HEK293T (cell line): ENCODE results near the gene FTO.

Source experiments
- CTCF ChIA-PET: fragments of 350-600 bp; formaldehyde crosslinking; extraction: SDS; loops from one replicate; lab custom pipeline; 2021; ENCODE audit warnings: antibody characterized with exemption, inconsistent platforms; lab: Yijun Ruan, JAX
- POLR2A ChIA-PET: fragments of 350-600 bp; formaldehyde crosslinking; extraction: SDS; loops from one replicate; lab custom pipeline; 2020; ENCODE audit warnings: antibody characterized with exemption, inconsistent platforms; lab: Yijun Ruan, JAX
- DNase-seq: peaks from one replicate; pipeline ENCODE4 v3.0.0; 2012; ENCODE audit warnings: mixed read lengths; ENCODE audit errors: extremely low spot score
- ARNT ChIP-seq: fragments of 450-650 bp; IDR thresholded peaks from 2 replicates; pipeline ENCODE4 v1.6.1; 2017; ENCODE audit warnings: mild to moderate bottlenecking
- BHLHE40 ChIP-seq: fragments of 450-650 bp; IDR thresholded peaks from 2 replicates; pipeline ENCODE4 v1.6.1; 2016; ENCODE audit warnings: mild to moderate bottlenecking, moderate library complexity, borderline replicate concordance
- CTBP1 ChIP-seq: fragments of 450-650 bp; IDR thresholded peaks from 2 replicates; pipeline ENCODE4 v1.6.1; 2016; ENCODE audit warnings: borderline replicate concordance
- ELF4 ChIP-seq: fragments of 450-650 bp; IDR thresholded peaks from 2 replicates; pipeline ENCODE4 v1.6.1; 2017; ENCODE audit warnings: antibody characterized with exemption
- FOXA1 ChIP-seq: fragments of 450-650 bp; IDR thresholded peaks from 2 replicates; pipeline ENCODE4 v1.6.1; 2016; ENCODE audit warnings: mild to moderate bottlenecking
- FOXK2 ChIP-seq: fragments of 450-650 bp; IDR thresholded peaks from 2 replicates; pipeline ENCODE4 v1.6.1; 2016; ENCODE audit warnings: mild to moderate bottlenecking
- FOXM1 ChIP-seq: fragments of 450-650 bp; IDR thresholded peaks from 2 replicates; pipeline ENCODE4 v1.6.1; 2017; ENCODE audit warnings: mild to moderate bottlenecking, borderline replicate concordance
- HDGF ChIP-seq: fragments of 450-650 bp; IDR thresholded peaks from 2 replicates; pipeline ENCODE4 v1.6.1; 2017; ENCODE audit warnings: antibody characterized with exemption, borderline replicate concordance
- L3MBTL2 ChIP-seq: fragments of 450-650 bp; conservative IDR thresholded peaks from 2 replicates; pipeline ENCODE4 v1.6.1; 2016; ENCODE audit warnings: mild to moderate bottlenecking
- LEF1 ChIP-seq: fragments of 450-650 bp; IDR thresholded peaks from 2 replicates; pipeline ENCODE4 v1.6.1; 2017; ENCODE audit warnings: mild to moderate bottlenecking, borderline replicate concordance
- NFRKB ChIP-seq: fragments of 450-650 bp; IDR thresholded peaks from 2 replicates; pipeline ENCODE4 v1.6.1; 2016; ENCODE audit warnings: mild to moderate bottlenecking, moderate library complexity
- PKNOX1 ChIP-seq: fragments of 450-650 bp; IDR thresholded peaks from 2 replicates; pipeline ENCODE4 v1.6.1; 2016
- SP1 ChIP-seq: fragments of 450-650 bp; IDR thresholded peaks from 2 replicates; pipeline ENCODE4 v1.6.1; 2017
- SUZ12 ChIP-seq: fragments of 450-650 bp; IDR thresholded peaks from 2 replicates; pipeline ENCODE4 v1.6.1; 2016; ENCODE audit warnings: mild to moderate bottlenecking
- TARDBP ChIP-seq: fragments of 450-650 bp; IDR thresholded peaks from 2 replicates; pipeline ENCODE4 v1.6.1; 2016
- ZNF384 ChIP-seq: fragments of 450-650 bp; IDR thresholded peaks from 2 replicates; pipeline ENCODE4 v1.6.1; 2016

The FTO gene

DNA sequence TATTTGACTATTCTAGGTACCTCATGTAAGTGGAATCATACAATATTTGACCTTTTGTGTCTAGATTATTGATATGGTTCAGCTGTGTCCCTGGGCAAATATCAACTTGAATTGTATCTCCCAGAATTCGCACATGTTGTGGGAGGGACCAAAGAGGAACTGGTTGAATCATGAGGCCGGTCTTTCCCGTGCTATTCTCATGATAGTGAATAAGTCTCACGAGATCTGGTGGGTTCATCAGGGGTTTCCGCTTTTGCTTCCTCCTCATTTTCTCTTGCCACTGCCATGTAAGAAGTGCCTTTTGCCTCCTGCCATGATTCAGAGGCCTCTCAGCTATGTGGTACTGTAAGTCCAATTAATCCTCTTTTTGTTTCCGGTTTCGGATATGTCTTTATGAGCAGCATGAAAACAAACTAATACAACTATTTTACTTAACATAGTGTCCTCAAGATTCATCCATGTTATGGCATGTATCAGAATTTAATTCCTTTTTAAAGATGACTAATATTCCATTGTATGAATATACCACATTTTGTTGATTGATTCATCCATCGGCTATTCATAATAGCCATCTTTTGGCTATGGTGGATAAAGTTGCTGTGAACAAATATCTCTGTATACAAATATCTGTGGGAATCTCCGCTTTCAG, 129.1 kb downstream of the FTO start:
- ChIA-PET CTCF (no interaction called here), POLR2A (no interaction called here)
- no peak for DNase-seq
- no peak for TF ChIP-seq L3MBTL2
- no peak for TF ChIP-seq FOXM1
- no peak for TF ChIP-seq BHLHE40
- TF ChIP-seq TARDBP = no peak
- no peak for TF ChIP-seq ARNT
- no peak for TF ChIP-seq SUZ12
- TF ChIP-seq ZNF384 = no peak
- no peak for TF ChIP-seq NFRKB
- TF ChIP-seq HDGF = no peak
- TF ChIP-seq FOXA1 = no peak
- TF ChIP-seq PKNOX1 = no peak
- no peak for TF ChIP-seq FOXK2

GRCh38 chr16:53836142-53836541, 132.2 kb downstream of the FTO start:
- TF ChIP-seq SUZ12 (no peak), FOXK2 (no peak), HDGF (no peak)
- ChIA-PET POLR2A (no interaction called here), CTCF (no interaction called here)

GRCh38 chr16:53836680-53837079, 132.7 kb downstream of the FTO start:
- TF ChIP-seq ARNT (no peak), FOXK2 (no peak), SUZ12 (no peak), CTBP1 (no peak), ZNF384 (no peak), FOXM1 (no peak), TARDBP (no peak), PKNOX1 (no peak), BHLHE40 (no peak), NFRKB (no peak), ELF4 (no peak)
- DNase-seq = no peak
- ChIA-PET POLR2A (interaction anchor here (0.8 kb wide), 1 partner anchor 12 kb away, joined by 4 read pairs; no protein-coding TSS in a partner anchor), CTCF (no interaction called here)

More at GRCh38 chr16:53836142-53836541, 132.2 kb downstream of the FTO start:
- no peak for DNase-seq

DNA sequence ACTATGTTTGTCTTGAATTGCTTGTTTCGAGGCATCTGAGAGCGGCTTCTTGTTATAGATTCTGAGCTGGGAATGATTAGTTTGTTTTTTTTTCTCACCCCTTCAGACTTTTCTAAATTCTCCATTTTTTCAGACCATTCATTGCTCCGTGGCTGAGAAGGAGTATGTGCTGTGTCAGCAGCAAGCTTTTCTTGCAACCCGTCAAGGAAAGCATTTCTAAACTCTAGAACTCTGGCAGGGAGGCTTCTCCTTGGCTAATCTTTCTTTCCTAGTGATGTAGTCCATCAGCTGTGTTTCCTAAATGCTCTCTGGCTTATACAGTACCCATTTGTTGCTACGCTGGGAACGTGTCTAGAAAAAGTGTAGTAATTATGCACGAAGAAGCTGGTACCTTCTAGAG, 133.5 kb downstream of the FTO start:
- no peak for DNase-seq
- no peak for TF ChIP-seq SP1
- no peak for TF ChIP-seq TARDBP
- no peak for TF ChIP-seq FOXM1
- TF ChIP-seq ZNF384 = no peak
- no peak for TF ChIP-seq BHLHE40
- TF ChIP-seq PKNOX1 = no peak
- TF ChIP-seq LEF1 = no peak
- POLR2A ChIA-PET = interaction anchor here (0.8 kb wide), 1 partner anchor 11 kb away, joined by 4 read pairs; no protein-coding TSS in a partner anchor
- CTCF ChIA-PET = no interaction called here

DNA sequence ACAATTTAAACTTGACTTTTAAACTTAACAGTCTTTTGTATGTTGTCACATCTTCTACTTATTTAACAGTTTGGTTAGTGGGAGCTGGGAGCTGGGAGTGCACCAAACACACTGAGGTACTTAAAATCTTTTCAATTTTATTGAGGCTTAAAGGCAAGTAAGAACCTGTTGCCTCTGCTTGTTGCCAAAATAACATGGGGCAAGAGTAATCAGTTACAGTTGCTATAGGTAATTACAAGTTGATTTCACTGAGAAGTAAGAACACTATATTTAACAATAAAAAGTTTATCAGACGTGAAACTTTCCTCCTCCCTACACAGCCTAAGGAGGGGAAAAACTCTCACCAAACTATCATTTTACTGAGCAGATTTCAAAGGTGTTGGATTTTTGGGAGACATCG, 135.2 kb downstream of the FTO start:
- ChIA-PET POLR2A (no interaction called here), CTCF (no interaction called here)
- DNase-seq = no peak
- TF ChIP-seq ZNF384 = no peak
- no peak for TF ChIP-seq FOXK2
- no peak for TF ChIP-seq SP1
- TF ChIP-seq HDGF = no peak
- no peak for TF ChIP-seq ELF4
- no peak for TF ChIP-seq TARDBP
- no peak for TF ChIP-seq L3MBTL2
- no peak for TF ChIP-seq CTBP1
- no peak for TF ChIP-seq ARNT
- TF ChIP-seq NFRKB = no peak
- no peak for TF ChIP-seq LEF1
- TF ChIP-seq PKNOX1 = no peak
- TF ChIP-seq BHLHE40 = no peak
- no peak for TF ChIP-seq FOXA1

DNA sequence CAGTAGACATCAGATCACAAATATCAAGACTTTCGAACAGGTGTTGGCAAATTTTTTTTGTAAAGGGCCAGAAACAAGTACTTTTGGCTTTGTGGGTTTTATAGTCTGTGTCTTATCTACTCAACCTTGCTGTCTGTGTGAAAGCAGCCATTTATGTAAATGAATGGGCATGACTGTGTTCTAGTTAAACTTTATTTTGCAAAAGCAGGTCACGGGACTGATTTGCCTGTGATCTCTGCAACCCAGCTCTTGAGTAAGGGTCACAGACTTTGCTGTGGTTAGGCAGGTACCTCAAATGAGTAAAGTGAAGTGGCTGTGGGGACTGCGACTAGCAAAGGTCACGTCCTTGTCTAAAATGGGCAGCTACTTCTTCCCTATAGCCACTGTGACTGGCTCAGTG, 136.5 kb downstream of the FTO start:
- POLR2A ChIA-PET = no interaction called here
- CTCF ChIA-PET = interaction anchor here (0.6 kb wide), 1 partner anchor 18 kb away, joined by 4 read pairs; no protein-coding TSS in a partner anchor
- TF ChIP-seq NFRKB (no peak), LEF1 (no peak), FOXK2 (no peak), SP1 (no peak), FOXM1 (no peak), ZNF384 (no peak), SUZ12 (no peak), ARNT (no peak), CTBP1 (no peak), L3MBTL2 (no peak), BHLHE40 (no peak)
- DNase-seq = no peak
